SKM-1 (cell line): ENCODE results near the gene C1orf232.

Experiments used
- DNase-seq: peaks from one replicate; lab custom pipeline; 2025; ENCODE audit not compliant: unreplicated experiment; lab: John Stamatoyannopoulos, UW

C1orf232 gene

GRCh38 chr1:26125382-26125781 lies 43.4 kb downstream of the C1orf232 start:
- no peak for DNase-seq

- DNase-seq, result no peak
These were observed 44.1 kb downstream of the C1orf232 start for GRCh38 chr1:26124418-26125331.

GRCh38 chr1:26122988-26123973 lies 45.5 kb downstream of the C1orf232 start:
- DNase-seq, result no peak

- DNase-seq, result no peak
These were observed 46.6 kb downstream of the C1orf232 start for GRCh38 chr1:26121854-26122773.

GRCh38 chr1:26119892-26120608 lies 48.7 kb downstream of the C1orf232 start:
- DNase-seq, result no peak

- DNase-seq, result no peak
These were observed 54.4 kb downstream of the C1orf232 start for GRCh38 chr1:26114165-26114927.
